ENCODE results near the gene CYP1A2.
"Not testable (repeated sequence)": the region's sequence is repeated elsewhere in the genome, so short reads cannot be mapped to it uniquely, and the experiment has no call there.

Gene CYP1A2

DNA sequence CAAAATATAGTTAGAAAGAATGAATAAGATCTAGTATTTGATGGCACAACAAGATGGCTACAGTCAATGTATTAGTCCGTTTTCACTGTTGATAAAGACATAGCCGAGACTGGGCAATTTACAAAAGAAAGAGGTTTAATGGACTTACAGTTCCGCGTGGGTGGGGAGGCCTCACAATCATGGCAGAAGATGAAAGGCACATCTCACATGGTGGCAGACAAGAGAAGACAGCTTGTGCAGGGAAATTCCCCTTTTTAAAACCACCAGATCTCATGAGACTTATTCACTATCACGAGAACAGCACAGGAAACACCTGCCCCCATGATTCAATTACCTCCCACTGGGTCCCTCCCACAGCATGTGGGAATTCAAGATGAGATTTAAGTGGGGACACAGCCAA is 10.4 kb upstream of the CYP1A2 start:
- not testable (repeated sequence) for DNase-seq (ENCODE audit: low read depth)

- no peak for DNase-seq (ENCODE audit: low read depth)
Observed at GRCh38 chr15:74742422-74742821, 6.2 kb upstream of the CYP1A2 start.

- no peak for DNase-seq (ENCODE audit: low read depth)
Observed at GRCh38 chr15:74746389-74746788, 2.3 kb upstream of the CYP1A2 start.

- no peak for DNase-seq (ENCODE audit: low read depth)
Observed at GRCh38 chr15:74749832-74750231, 1.2 kb downstream of the CYP1A2 start.

DNA sequence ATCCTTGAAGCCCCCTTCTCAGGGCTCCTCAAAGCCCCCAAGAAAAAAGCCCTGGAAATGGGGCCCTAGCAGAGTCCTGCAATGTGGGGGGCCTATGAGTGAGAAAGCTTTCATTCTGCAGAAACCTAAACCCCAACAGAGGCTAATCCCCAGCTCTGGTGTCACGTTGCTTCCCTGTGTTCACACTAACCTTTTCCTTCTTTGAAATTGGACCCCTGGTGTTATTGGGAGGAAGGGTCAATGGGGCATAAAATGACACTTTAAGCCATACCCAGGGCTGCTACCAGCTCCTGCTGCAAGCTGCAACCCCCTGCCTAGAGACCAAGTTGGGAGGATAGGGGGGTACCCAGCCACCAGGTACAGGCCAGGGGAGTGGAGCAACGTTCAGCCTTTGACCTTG is 2.1 kb downstream of the CYP1A2 start:
- DNase-seq (ENCODE audit: low read depth): no peak

DNA sequence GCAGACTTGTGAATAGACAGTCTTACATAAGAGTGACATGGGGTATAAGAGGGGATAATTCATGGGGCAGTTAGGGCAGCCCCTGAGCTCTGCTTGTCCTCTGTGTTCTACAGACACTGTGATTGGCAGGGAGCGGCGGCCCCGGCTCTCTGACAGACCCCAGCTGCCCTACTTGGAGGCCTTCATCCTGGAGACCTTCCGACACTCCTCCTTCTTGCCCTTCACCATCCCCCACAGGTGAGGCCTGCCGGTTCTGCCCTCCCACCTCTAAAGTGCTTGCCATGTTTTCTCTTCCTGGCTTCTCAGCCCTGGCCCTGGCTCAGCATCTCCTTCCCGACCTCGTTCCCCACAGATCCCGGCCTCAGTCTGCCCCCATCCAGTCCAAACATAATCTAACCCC is 3.4 kb downstream of the CYP1A2 start:
- DNase-seq (ENCODE audit: low read depth): no peak

DNA sequence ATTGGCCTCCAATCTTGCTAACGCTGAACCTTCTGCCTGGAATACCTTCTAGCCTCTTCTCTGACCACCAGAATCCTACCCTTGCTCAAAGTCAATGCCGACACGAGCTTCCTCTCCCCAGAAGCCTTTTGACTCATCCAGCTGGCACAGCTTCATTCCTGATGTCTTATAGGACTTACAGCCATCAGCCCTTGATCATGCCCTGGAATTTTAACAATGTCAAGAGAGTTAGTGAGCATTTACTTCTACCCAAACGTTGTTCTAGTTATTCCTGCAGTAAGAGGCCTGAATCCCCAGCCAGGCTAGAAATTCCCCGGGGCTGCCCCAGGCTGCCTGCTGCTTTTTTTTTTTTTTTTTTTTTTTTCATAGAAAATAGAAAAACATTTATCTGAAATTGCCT is 3.9 kb downstream of the CYP1A2 start:
- no peak for DNase-seq (ENCODE audit: low read depth)

DNA sequence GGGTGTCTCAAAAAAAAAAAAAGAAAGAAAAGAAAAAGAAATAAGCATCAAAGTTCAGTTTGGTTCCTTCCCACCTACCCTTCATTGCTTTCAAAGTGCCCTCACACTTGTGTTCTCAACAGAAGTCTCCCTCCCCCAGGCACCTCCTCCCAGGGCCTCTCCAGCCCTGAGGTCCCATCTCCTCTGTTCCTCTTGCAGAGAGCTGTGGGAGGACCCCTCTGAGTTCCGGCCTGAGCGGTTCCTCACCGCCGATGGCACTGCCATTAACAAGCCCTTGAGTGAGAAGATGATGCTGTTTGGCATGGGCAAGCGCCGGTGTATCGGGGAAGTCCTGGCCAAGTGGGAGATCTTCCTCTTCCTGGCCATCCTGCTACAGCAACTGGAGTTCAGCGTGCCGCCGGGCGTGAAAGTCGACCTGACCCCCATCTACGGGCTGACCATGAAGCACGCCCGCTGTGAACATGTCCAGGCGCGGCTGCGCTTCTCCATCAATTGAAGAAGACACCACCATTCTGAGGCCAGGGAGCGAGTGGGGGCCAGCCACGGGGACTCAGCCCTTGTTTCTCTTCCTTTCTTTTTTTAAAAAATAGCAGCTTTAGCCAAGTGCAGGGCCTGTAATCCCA is 6.1 kb downstream of the CYP1A2 start:
- no peak for DNase-seq (ENCODE audit: low read depth)

GRCh38 chr15:74758736-74759135 is 10.1 kb downstream of the CYP1A2 start:
- no peak for DNase-seq (ENCODE audit: low read depth)

DNA sequence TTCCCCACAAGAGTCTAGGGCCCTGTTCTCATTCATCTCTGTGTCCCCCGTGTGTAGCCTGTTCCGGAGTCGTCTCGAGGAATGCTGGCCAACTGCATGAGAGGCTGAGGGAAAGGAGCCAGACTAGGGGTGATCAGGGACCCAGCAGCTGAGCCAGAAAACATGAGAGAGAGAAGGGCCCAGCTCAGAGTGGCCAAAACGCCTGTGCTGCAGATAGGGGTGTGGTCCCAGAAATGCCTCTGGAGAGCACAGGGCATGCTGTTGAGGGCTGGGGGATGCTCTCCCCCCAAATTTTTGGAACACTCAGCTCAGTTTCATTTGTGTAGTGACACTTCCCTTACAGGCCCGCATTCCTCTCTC is 14.1 kb downstream of the CYP1A2 start:
- DNase-seq (ENCODE audit: low read depth): no peak

- DNase-seq (ENCODE audit: low read depth): no peak
Observed at GRCh38 chr15:74763416-74763815, 14.8 kb downstream of the CYP1A2 start.

DNA sequence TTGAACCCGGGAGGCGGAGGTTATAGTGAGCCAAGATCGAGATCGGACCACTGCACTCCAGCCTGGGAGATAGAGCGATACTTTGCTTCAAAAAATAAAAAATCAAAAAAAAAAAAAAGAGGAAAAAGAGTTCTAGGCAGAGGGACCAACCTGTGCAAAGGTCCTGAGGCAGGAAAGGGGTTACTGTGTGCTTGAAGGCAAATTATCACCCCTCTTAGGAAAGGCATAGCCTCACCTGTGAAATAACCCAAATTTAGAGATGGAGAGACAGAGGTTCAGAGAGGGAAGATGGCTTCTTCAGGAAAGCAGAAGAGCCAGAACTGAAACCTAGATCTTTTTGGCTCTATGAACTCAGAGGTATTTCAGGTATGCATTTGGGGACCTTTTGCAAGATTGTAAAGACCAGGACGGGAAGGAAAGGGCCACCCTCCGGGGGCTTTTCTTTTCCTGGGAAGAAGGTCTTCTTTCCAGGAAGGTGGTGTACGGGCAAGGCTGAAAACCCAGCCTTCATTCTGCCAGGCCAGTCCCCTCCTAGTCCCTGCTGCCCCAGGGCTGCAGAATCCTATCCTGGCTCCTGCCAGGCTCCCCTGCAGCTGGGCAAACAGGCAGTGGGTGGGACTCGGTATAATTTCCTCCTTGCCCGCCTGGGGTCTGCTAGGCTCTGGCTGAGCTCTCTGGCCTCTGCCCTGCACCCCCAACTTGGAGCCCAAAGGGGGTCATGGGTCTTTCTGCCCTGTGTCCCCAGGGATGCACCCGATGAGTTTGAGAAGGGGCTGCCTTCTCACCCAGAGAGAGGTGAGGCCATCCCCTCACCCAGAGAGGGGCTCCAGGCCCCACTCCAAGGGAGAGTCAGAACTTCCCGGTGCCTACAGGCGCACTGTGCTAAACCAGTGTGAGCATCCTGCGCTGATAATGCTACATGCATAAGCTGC is 18.8 kb downstream of the CYP1A2 start:
- no peak for DNase-seq (ENCODE audit: low read depth)

DNA sequence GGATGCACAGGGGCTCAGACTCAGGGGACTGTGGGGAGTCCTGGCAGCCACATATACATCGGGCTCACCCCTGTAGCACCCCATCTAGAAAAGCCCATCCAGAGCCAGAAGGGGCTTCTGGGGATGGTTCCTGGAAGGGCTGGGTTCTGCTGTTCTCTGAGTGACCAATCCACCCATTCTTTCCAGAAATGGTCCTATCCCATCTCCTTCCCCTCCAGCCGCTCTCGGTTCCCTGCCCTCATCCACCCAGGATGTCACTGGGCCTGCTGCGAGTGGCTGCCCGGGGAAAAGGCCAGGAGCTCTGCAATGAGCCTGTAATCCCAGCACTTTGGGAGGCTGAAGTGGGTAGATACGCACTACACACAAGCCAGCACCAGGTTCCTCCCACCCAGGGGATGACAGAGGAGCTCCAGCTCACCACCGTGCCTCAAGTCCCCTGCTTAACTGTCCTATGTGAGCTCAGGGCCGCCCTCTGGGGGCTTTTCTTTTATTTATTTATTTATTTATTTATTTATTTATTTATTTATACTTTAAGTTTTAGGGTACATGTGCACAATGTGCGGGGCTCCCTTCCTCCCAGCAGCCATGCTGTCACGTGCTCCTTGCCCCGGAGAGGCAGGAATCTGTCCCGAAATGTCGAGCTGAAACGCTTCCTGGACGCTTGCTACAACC is 19.6 kb downstream of the CYP1A2 start:
- no peak for DNase-seq (ENCODE audit: low read depth)

GRCh38 chr15:74768771-74769342 is 20.2 kb downstream of the CYP1A2 start:
- DNase-seq (ENCODE audit: low read depth): no peak

DNA sequence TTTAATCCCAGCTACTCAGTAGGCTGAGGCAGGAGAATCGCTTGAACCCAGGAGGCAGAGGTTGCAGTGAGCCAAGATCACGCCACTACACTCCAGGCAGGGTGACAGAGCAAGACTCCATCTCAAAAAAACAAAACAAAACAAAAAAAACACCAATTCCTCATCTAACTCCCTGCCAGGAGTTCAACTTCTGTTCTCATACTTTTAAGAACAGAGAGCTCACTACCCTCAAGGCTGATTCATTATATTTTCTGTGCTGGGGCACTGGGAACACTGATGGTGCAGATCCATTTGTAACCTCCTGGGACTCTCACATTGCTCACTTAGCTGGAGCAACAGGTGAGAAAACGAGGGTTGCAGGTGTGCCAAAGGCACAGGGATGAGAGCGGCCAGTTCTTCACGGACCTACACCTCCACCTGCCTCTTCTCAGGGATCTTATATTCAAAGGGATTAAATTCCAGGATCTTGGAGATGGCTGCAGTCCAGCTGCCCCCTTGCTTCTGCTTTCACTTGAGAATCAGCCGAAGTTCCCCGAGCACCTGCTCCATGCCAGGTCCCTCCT is 20.9 kb downstream of the CYP1A2 start:
- no peak for DNase-seq (ENCODE audit: low read depth)

GRCh38 chr15:74770211-74770903 is 21.7 kb downstream of the CYP1A2 start:
- no peak for DNase-seq (ENCODE audit: low read depth)

GRCh38 chr15:74773329-74773728 is 24.7 kb downstream of the CYP1A2 start:
- DNase-seq (ENCODE audit: low read depth): no peak

- no peak for DNase-seq (ENCODE audit: low read depth)
Observed at GRCh38 chr15:74773731-74774252, 25.1 kb downstream of the CYP1A2 start.

GRCh38 chr15:74775132-74775562 is 26.5 kb downstream of the CYP1A2 start:
- DNase-seq (ENCODE audit: low read depth): no peak

GRCh38 chr15:74775894-74776293 is 27.2 kb downstream of the CYP1A2 start:
- no peak for DNase-seq (ENCODE audit: low read depth)
